ENCODE measurements around the gene PAXX. TPM values are rescaled to one million over a fixed set of nuclear protein-coding genes. Genes with fewer than 3 reads are reported as not detected.

Gene PAXX
- total RNA-seq, 1 experiment from 2014 or later, result 89.0 TPM

GRCh38 chr9:136977223-136977622 lies 15.0 kb upstream of the PAXX start, which contains the start of gene PTGDS (continued):
- TF ChIP-seq REST (IDR thresholded peaks at IDR 0.05; ENCODE audit: low read depth) (no peak), SP1 (IDR thresholded peaks at IDR 0.05; ENCODE audit: low read depth) (no peak), SRF (IDR thresholded peaks at IDR 0.05; ENCODE audit: low read depth) (no peak)

- no peak for ATAC-seq
- peak overlapping the region; percentile 40; the same call in 1 of the 2 replicates for H3K9ac ChIP-seq (ENCODE audit: low read length)
- no peak for DNase-seq (ENCODE audit: low read depth, low spot score)
- H3K36me3 ChIP-seq (ENCODE audit: control insufficient read depth in 1 of 2, insufficient read depth in 2 of 2, low read length in 2 of 2), result no peaks in the 10 kb centered on the region
- peak overlapping the region; percentile 51; the same call in 1 of the 2 replicates for H3K27ac ChIP-seq (ENCODE audit: low read depth, low read length)
- no peaks in the 10 kb centered on the region for H3K9me2 ChIP-seq (ENCODE audit: insufficient read depth)
- H3K79me2 ChIP-seq (ENCODE audit: insufficient read depth, low read length), result no peaks in the 10 kb centered on the region
- no peaks in the 10 kb centered on the region for H4K20me1 ChIP-seq (ENCODE audit: insufficient read depth)
- POLR2A ChIA-PET, result interaction anchor here (0.6 to 1.4 kb wide), 4 partner anchors 8 to 482 kb away, joined by 3 to 6 read pairs (median 6); partner anchors contain the start of gene PAXX
- H3K4me1 ChIP-seq (ENCODE audit: control insufficient read depth in 1 of 2, insufficient read depth in 2 of 2, low read length in 2 of 2), result peaks cover 2 to 32% of the 10 kb centered on the region in 2 experiments; a peak in 3 of 4 replicates
- intact Hi-C loops (cut with micrococcal nuclease), result no loop called here
- H3K27me3 ChIP-seq (ENCODE audit: insufficient read depth, low read length), result no peaks in the 10 kb centered on the region
- no peak overlapping the region for H2AFZ ChIP-seq (ENCODE audit: low read depth, low read length, poor library complexity, severe bottlenecking)
- RAD21 ChIA-PET (ENCODE audit: low non-redundant PET in 1 of 2, low total read pairs in 2 of 2, uncharacterized antibody in 2 of 2, unreplicated experiment in 2 of 2), result no interaction called here
- no TSS peak for BruUV-seq (replicated peaks)
- peak overlapping the region; percentile 67 for H3K4me2 ChIP-seq (ENCODE audit: low read length)
- CTCF ChIA-PET, result interaction anchor here (1.0 to 3.0 kb wide), 5 partner anchors 13 to 104 kb away, joined by 3 to 11 read pairs (median 6); no protein-coding TSS in a partner anchor
- H3K4me3 ChIP-seq (replicated peaks in 1 of 2; ENCODE audit: low read depth in 1 of 2, low read length in 2 of 2), result peak overlapping the region in 1 of 2 experiments; percentile 46; a peak in 3 of 4 replicates
- H3K9me3 ChIP-seq (ENCODE audit: control insufficient read depth in 1 of 2, insufficient read depth in 1 of 2, low read depth in 1 of 2, low read length in 2 of 2), result no peaks in the 10 kb centered on the region
- no peak for TF ChIP-seq CEBPB (IDR thresholded peaks at IDR 0.05; ENCODE audit: low read depth)
- TF ChIP-seq ZFX (IDR thresholded peaks at IDR 0.05), result no peak
- TF ChIP-seq POLR2AphosphoS5 (IDR thresholded peaks at IDR 0.05; ENCODE audit: low read depth, low read length), result no peak
- TF ChIP-seq RAD21 (IDR thresholded peaks at IDR 0.05; ENCODE audit: low read depth), result no peak
- no peak for TF ChIP-seq TCF7L2 (IDR thresholded peaks at IDR 0.05; ENCODE audit: borderline replicate concordance, extremely low read depth, insufficient read depth, insufficient read length)
- no peak for TF ChIP-seq EZH2phosphoT487 (IDR thresholded peaks at IDR 0.05; ENCODE audit: borderline replicate concordance)
- no peak for TF ChIP-seq ELF1 (IDR thresholded peaks at IDR 0.05; ENCODE audit: borderline replicate concordance, low read depth)
- no peak for TF ChIP-seq SRF (IDR thresholded peaks at IDR 0.05; ENCODE audit: low read depth)
- no peak for TF ChIP-seq FOSL1 (IDR thresholded peaks at IDR 0.05; ENCODE audit: low read depth)
- TF ChIP-seq ZBTB33 (IDR thresholded peaks at IDR 0.05; ENCODE audit: extremely low read depth, insufficient replicate concordance, low read length), result no peak
- no peak for TF ChIP-seq REST (IDR thresholded peaks at IDR 0.05; ENCODE audit: low read depth)
- TF ChIP-seq ZNF274 (IDR thresholded peaks at IDR 0.05; ENCODE audit: low read depth, low read length), result no peak
- TF ChIP-seq YY1 (IDR thresholded peaks at IDR 0.05; ENCODE audit: extremely low read depth, insufficient replicate concordance, low read depth, low read length), result no peak
- no peak for TF ChIP-seq ATF3 (IDR thresholded peaks at IDR 0.05)
Observed at GRCh38 chr9:136977649-136978072, 14.6 kb upstream of the PAXX start.

All from HCT116 (cell line).